ENCODE data around the gene DENND4A.

GRCh38 chr15:65778269-65778668 lies 13.8 kb downstream of the DENND4A start:
- TF ChIP-seq POLR2A (IDR thresholded peaks at IDR 0.05) (no peak), EP300 (IDR thresholded peaks at IDR 0.05) (no peak)
